Measurements from ENCODE around the gene CHRM2. TPM values are rescaled to one million over a fixed set of nuclear protein-coding genes. Genes with fewer than 3 reads are reported as not detected.

The CHRM2 gene
- total RNA-seq, 1 experiment from 2014 or later = not detected

GRCh38 chr7:137069249-137069963, 201.0 kb downstream of the CHRM2 start:
- Histone ChIP-seq H4K91ac (ENCODE audit: insufficient read length, low read depth, low read length) (no peak overlapping the region), H4K5ac (ENCODE audit: insufficient read length, low read depth, low read length) (no peak overlapping the region), H3K9ac (ENCODE audit: extremely low read depth, insufficient read length, low read length) (no peak overlapping the region), H3K79me1 (ENCODE audit: insufficient read depth, low read depth, low read length, poor library complexity, severe bottlenecking) (no peaks in the 10 kb centered on the region), H3K18ac (ENCODE audit: insufficient read length, low read depth, low read length) (no peak overlapping the region), H2BK5ac (ENCODE audit: insufficient read length, low read length) (no peak overlapping the region), H3K4me2 (ENCODE audit: insufficient read depth, insufficient read length, low read length) (no peak overlapping the region), H3K14ac (ENCODE audit: insufficient read depth, low read length) (no peak overlapping the region), H3T11ph (ENCODE audit: low read length) (no peak overlapping the region), H2BK20ac (ENCODE audit: low read depth, low read length, poor library complexity, severe bottlenecking) (no peak overlapping the region), H4K20me1 (ENCODE audit: control insufficient read depth, insufficient read depth, insufficient read length) (no peaks in the 10 kb centered on the region), H3K4ac (ENCODE audit: low read depth, low read length) (no peak overlapping the region), H2BK15ac (ENCODE audit: low read depth, low read length) (no peak overlapping the region), H3K23ac (ENCODE audit: insufficient read length, low read depth, low read length) (no peak overlapping the region), H4K8ac (replicated peaks; ENCODE audit: insufficient read length, low read depth, low read length) (no peak overlapping the region), H2AK5ac (ENCODE audit: insufficient read length, low read length) (no peak overlapping the region), H2BK120ac (ENCODE audit: low read depth, low read length, poor library complexity, severe bottlenecking) (no peak overlapping the region), H3K23me2 (ENCODE audit: insufficient read length, low read depth, low read length, poor library complexity, severe bottlenecking) (no peaks in the 10 kb centered on the region), H2BK12ac (ENCODE audit: insufficient read length, low read depth, low read length) (no peak overlapping the region), H3K27ac (ENCODE audit: insufficient read length, low read depth, low read length) (no peak overlapping the region), H3K56ac (ENCODE audit: insufficient read length, low read depth, low read length) (no peak overlapping the region), H3K27me3 (ENCODE audit: insufficient read depth, low read length) (no peaks in the 10 kb centered on the region), H3K4me1 (ENCODE audit: insufficient read depth, low read length) (peaks cover 4% of the 10 kb centered on the region; the same call in 1 of the 2 replicates), H3K79me2 (ENCODE audit: insufficient read depth, low read length) (no peaks in the 10 kb centered on the region), H2AFZ (ENCODE audit: low read length) (no peak overlapping the region), H3K9me3 (ENCODE audit: control insufficient read depth, low read depth, low read length) (no peaks in the 10 kb centered on the region)
- Mint-ChIP-seq H3K27me3 (ENCODE audit: low read depth) (no peaks in the 10 kb centered on the region), H3K4me1 (peaks cover 0 to 14% of the 10 kb centered on the region in 2 experiments; a peak in 2 of 4 replicates), H3K27ac (no peak overlapping the region), H3K4me3 (no peak overlapping the region), H3K9me3 (no peaks in the 10 kb centered on the region), H3K36me3 (ENCODE audit: insufficient read depth in 1 of 3, low read depth in 3 of 3) (peaks cover 0 to 3% (median 0%) of the 10 kb centered on the region in 3 experiments; a peak in 1 of 7 replicates)
- no peak for DNase-seq
- TF ChIP-seq CTCF (conservative IDR thresholded peaks at IDR 0.05) = no peak
- no CpG with 5 or more reads among the region's 8 CpGs for WGBS (ENCODE audit: extremely low coverage, insufficient read length, low lambda C conversion rate)

Small RNA genes lying within 50 kb of the gene (microRNA-seq; reads per million reads assigned to microRNA genes)
- not detected for gene MIR490 (ENCODE audit: borderline microRNAs expressed)
